ENCODE data around the gene MRGPRG. TPM values are rescaled to one million over a fixed set of nuclear protein-coding genes. Genes with fewer than 3 reads are reported as not detected.

Gene MRGPRG
- total and polyA plus RNA-seq, 2 donors (not counting 1 experiment from before 2014, with no cell fraction given), result not detected

GRCh38 chr11:3182462-3182852 lies 36.2 kb downstream of the MRGPRG start:
- Histone ChIP-seq H3K36me3 (ENCODE audit: control insufficient read depth, insufficient read depth, low read length) (no peaks in the 10 kb centered on the region), H3K79me2 (ENCODE audit: control insufficient read depth, insufficient read depth, low read length) (no peaks in the 10 kb centered on the region), H3K27me3 (ENCODE audit: control insufficient read depth, insufficient read depth, low read length) (no peaks in the 10 kb centered on the region), H3K4me1 (ENCODE audit: control insufficient read depth, extremely low read depth, insufficient read depth, low read length) (no peaks in the 10 kb centered on the region), H3K4me3 (replicated peaks in 1 of 4; ENCODE audit: control extremely low read depth in 1 of 4, insufficient read depth in 1 of 4, low read depth in 3 of 4, low read length in 4 of 4) (no peak overlapping the region), H3K9ac (ENCODE audit: insufficient read depth, low read length) (no peak overlapping the region), H2AFZ (ENCODE audit: low read length) (no peak overlapping the region), H4K20me1 (ENCODE audit: control insufficient read depth, extremely low read depth, insufficient read depth, low read length) (no peaks in the 10 kb centered on the region), H3K9me3 (ENCODE audit: control insufficient read depth, insufficient read depth, low read depth, low read length) (no peaks in the 10 kb centered on the region), H3K27ac (ENCODE audit: insufficient read depth, low read length) (no peak overlapping the region), H3K4me2 (ENCODE audit: extremely low read depth, insufficient read depth, low read length) (no peak overlapping the region)
- TF ChIP-seq CTCF (conservative IDR thresholded peaks at IDR 0.05 in 1 of 2, IDR thresholded peaks at IDR 0.05 in 1 of 2; ENCODE audit: low read depth in 1 of 2, low read length in 2 of 2) (no peak), EZH2 (IDR thresholded peaks at IDR 0.05; ENCODE audit: low read length, missing control alignments) (no peak)
- no peak for DNase-seq (ENCODE audit: low read depth in 2 of 2)

GRCh38 chr11:3181725-3182461 lies 36.7 kb downstream of the MRGPRG start:
- Histone ChIP-seq H3K9ac (ENCODE audit: insufficient read depth, low read length) (no peak overlapping the region), H3K9me3 (ENCODE audit: control insufficient read depth, insufficient read depth, low read depth, low read length) (no peaks in the 10 kb centered on the region), H3K4me3 (replicated peaks in 1 of 4; ENCODE audit: control extremely low read depth in 1 of 4, insufficient read depth in 1 of 4, low read depth in 3 of 4, low read length in 4 of 4) (no peak overlapping the region), H4K20me1 (ENCODE audit: control insufficient read depth, extremely low read depth, insufficient read depth, low read length) (no peaks in the 10 kb centered on the region), H2AFZ (ENCODE audit: low read length) (no peak overlapping the region), H3K79me2 (ENCODE audit: control insufficient read depth, insufficient read depth, low read length) (no peaks in the 10 kb centered on the region), H3K4me2 (ENCODE audit: extremely low read depth, insufficient read depth, low read length) (no peak overlapping the region), H3K27me3 (ENCODE audit: control insufficient read depth, insufficient read depth, low read length) (no peaks in the 10 kb centered on the region), H3K36me3 (ENCODE audit: control insufficient read depth, insufficient read depth, low read length) (no peaks in the 10 kb centered on the region), H3K4me1 (ENCODE audit: control insufficient read depth, extremely low read depth, insufficient read depth, low read length) (no peaks in the 10 kb centered on the region), H3K27ac (ENCODE audit: insufficient read depth, low read length) (no peak overlapping the region)
- no peak for TF ChIP-seq CTCF (conservative IDR thresholded peaks at IDR 0.05 in 1 of 2, IDR thresholded peaks at IDR 0.05 in 1 of 2; ENCODE audit: low read depth in 1 of 2, low read length in 2 of 2)
- DNase-seq (ENCODE audit: low read depth in 2 of 2), result no peak

GRCh38 chr11:3180869-3181268 lies 37.7 kb downstream of the MRGPRG start:
- H3K9me3 ChIP-seq (ENCODE audit: control insufficient read depth, insufficient read depth, low read depth, low read length), result no peaks in the 10 kb centered on the region
- H3K36me3 ChIP-seq (ENCODE audit: control insufficient read depth, insufficient read depth, low read length), result no peaks in the 10 kb centered on the region
- no peaks in the 10 kb centered on the region for H3K4me1 ChIP-seq (ENCODE audit: control insufficient read depth, extremely low read depth, insufficient read depth, low read length)
- no peak overlapping the region for H3K4me2 ChIP-seq (ENCODE audit: extremely low read depth, insufficient read depth, low read length)
- no peak for DNase-seq (ENCODE audit: low read depth in 2 of 2)
- H3K79me2 ChIP-seq (ENCODE audit: control insufficient read depth, insufficient read depth, low read length), result no peaks in the 10 kb centered on the region
- no peaks in the 10 kb centered on the region for H4K20me1 ChIP-seq (ENCODE audit: control insufficient read depth, extremely low read depth, insufficient read depth, low read length)
- no peaks in the 10 kb centered on the region for H3K27me3 ChIP-seq (ENCODE audit: control insufficient read depth, insufficient read depth, low read length)
- no peak overlapping the region for H3K27ac ChIP-seq (ENCODE audit: insufficient read depth, low read length)
- H3K9ac ChIP-seq (ENCODE audit: insufficient read depth, low read length), result no peak overlapping the region
- no peak overlapping the region for H3K4me3 ChIP-seq (replicated peaks in 1 of 4; ENCODE audit: control extremely low read depth in 1 of 4, insufficient read depth in 1 of 4, low read depth in 3 of 4, low read length in 4 of 4)
- TF ChIP-seq CTCF (conservative IDR thresholded peaks at IDR 0.05 in 1 of 2, IDR thresholded peaks at IDR 0.05 in 1 of 2; ENCODE audit: low read depth in 1 of 2, low read length in 2 of 2) (no peak), EZH2 (IDR thresholded peaks at IDR 0.05; ENCODE audit: low read length, missing control alignments) (no peak)
- no peak overlapping the region for H2AFZ ChIP-seq (ENCODE audit: low read length)

Data from fibroblast of lung (primary cell).